Heart left ventricle (tissue), 16 donors: ENCODE results near the gene EID3. TPM values are rescaled to one million over a fixed set of nuclear protein-coding genes. Genes with fewer than 3 reads are reported as not detected.
"Not testable (repeated sequence)": the region's sequence is repeated elsewhere in the genome, so short reads cannot be mapped to it uniquely, and the experiment has no call there.

ENCODE experiments used
- ATAC-seq, 4 donors: fragments of 200-7000 bp; cut with Tn5 transposase; one replicate each; pipeline ENCODE4 v1.9.1; 2020 to 2022; ENCODE audit warnings: moderate library complexity in 4 of 4, mild to moderate bottlenecking in 3 of 4, moderate number of reproducible peaks in 1 of 4
- DNase-seq, 5 donors: peaks; one replicate each; pipeline ENCODE4 v3.0.0-alpha.2; 2020
- H3K27ac ChIP-seq, 12 donors: fragments of 200-600 bp; sonication (generic) in 4 of 12; one replicate each; pipeline versions ENCODE4 v1.5.0 to v1.8.0; 2016 to 2022; ENCODE audit warnings: mild to moderate bottlenecking in 2 of 12
- H3K27me3 ChIP-seq, 9 donors: fragments of 200-600 bp; sonication (generic) in 2 of 9; one replicate each; pipeline versions ENCODE4 v1.5.1 to v1.8.0; 2016 to 2022; ENCODE audit warnings: mild to moderate bottlenecking in 3 of 9
- H3K36me3 ChIP-seq, 9 donors: fragments of 200-600 bp; sonication (generic) in 2 of 9; one replicate each; pipeline versions ENCODE4 v1.5.0 to v1.8.0; 2018 to 2022; ENCODE audit warnings: mild to moderate bottlenecking in 2 of 9
- H3K4me1 ChIP-seq, 12 donors: fragments of 200-600 bp; sonication (generic) in 4 of 12; one replicate each; pipeline versions ENCODE4 v1.5.0 to v1.8.0; 2016 to 2022; ENCODE audit warnings: mild to moderate bottlenecking in 3 of 12
- H3K4me3 ChIP-seq, 12 donors: fragments of 200-600 bp; sonication (generic) in 4 of 12; one replicate each; pipeline versions ENCODE4 v1.5.0 to v1.8.0; 2017 to 2022; ENCODE audit warnings: mild to moderate bottlenecking in 9 of 12, moderate library complexity in 4 of 12
- H3K9me3 ChIP-seq, 12 donors: fragments of 200-600 bp; sonication (generic) in 4 of 12; one replicate each; pipeline versions ENCODE4 v1.5.0 to v1.8.0; 2016 to 2022; ENCODE audit warnings: mild to moderate bottlenecking in 1 of 12
- CTCF ChIP-seq, 12 donors: fragments of 200-600 bp; sonication (generic) in 4 of 12; IDR thresholded peaks; one replicate each; pipeline versions ENCODE4 v1.5.0 to v1.8.0; 2018 to 2022; ENCODE audit warnings: antibody characterized with exemption in 12 of 12, mild to moderate bottlenecking in 5 of 12
- POLR2A ChIP-seq, 2 donors: fragments of 450-650 bp; IDR thresholded peaks; one replicate each; pipeline ENCODE4 v1.6.1; 2017; ENCODE audit warnings: antibody characterized with exemption in 2 of 2, mild to moderate bottlenecking in 2 of 2, moderate library complexity in 2 of 2
- WGBS, 4 donors: extraction: QIAGEN DNeasy Blood & Tissue Kit in 2 of 4; methylation state at CpG; one replicate each; pipeline versions ENCODE4 v1.1.5 to v1.1.7; 2013 to 2018; 5-methylcytosine and 5-hydroxymethylcytosine counted together
- intact Hi-C, 10 donors: fragments of 100-400 bp; cut with DNase I; formaldehyde crosslinking; loops; one replicate each; pipeline versions ENCODE4 v1.11.1 to v1.14.2; 2022
- polyA plus RNA-seq, 2 donors: library from polyadenylated mRNA; stranded (reverse); fragments of 200-250 nt; gene quantifications; one replicate each; pipeline ENCODE4 v1.2.3, GENCODE V29; 2013
- total RNA-seq, 9 donors: library from RNA; depleted of rRNA in 2 of 9; stranded (reverse); fragments of >200 nt in 2 of 9; fragmentation: NEBNext Ultra II Directional in 3 of 9; extraction: Animal tissue kit (Norgen Biotek cat#: 25700) in 3 of 9; gene quantifications; one replicate each; pipeline versions ENCODE4 v1.1.0 to v1.2.4, GENCODE V29; 2016 to 2023
- donor health status: ischemic (EF 13 %, LVEDD 7.1; RV severe dilation, severe dysfunction).
- donor health status: healthy with polysubstance abuse.
- donor health status: DM: no; HTN: yes; CAD: no.
- donor health status: DM: no; HTN: no; CAD: no.
- donor health status: ischemic (EF 25% LVEDD 6.9; RV normal size, moderate dysfunction).
- donor health status: ischemic (EF 25% LVEDD 5.7; RV mildly dilated, moderate dysfunction).
- donor health status: healthy.
- donor health status: DM: yes; HTN: yes; CAD: no.
- donor health status: ischemic (EF 35%, LVEDD 5.7; RV mildly dilated, moderate dysfunction).
- donor health status: nonischemic (EF 11% LVEDD 7.7; RV severe dilation, severe dysfunction).
- donor health status: DM: yes; HTN: yes; CAD: no.
- donor health status: PGD.
- donor health status: ischemic (EF 29% LVEDD 5.4; RV normal size, mild dysfunction).
- donor health status: nonischemic (EF 23%, LVEDD 6.1; RV moderate dilation, normal function).

Gene EID3
- total and polyA plus RNA-seq, 11 donors = 0.44 to 4.0 (median 1.3) TPM

GRCh38 chr12:104263580-104264358, 39.8 kb upstream of the EID3 start:
- Histone ChIP-seq H3K9me3 (no peaks in the 10 kb centered on the region), H3K27ac (no peak overlapping the region), H3K36me3 (no peaks in the 10 kb centered on the region), H3K4me1 (peaks cover 0 to 5% (median 0%) of the 10 kb centered on the region in 12 donors), H3K4me3 (no peak overlapping the region), H3K27me3 (no peaks in the 10 kb centered on the region)
- 61 to 77% (median 73%) methylated on average over 1 of the region's 1 CpG for WGBS, 4 donors
- no peak for DNase-seq
- intact Hi-C loops = no loop called here
- TF ChIP-seq POLR2A (IDR thresholded peaks at IDR 0.05) (no peak), CTCF (IDR thresholded peaks at IDR 0.05) (no peak)
- no peak for ATAC-seq

GRCh38 chr12:104265436-104265835, 38.1 kb upstream of the EID3 start:
- H3K9me3 ChIP-seq, H3K36me3 ChIP-seq, H3K27me3 ChIP-seq, ATAC-seq, DNase-seq, intact Hi-C loops, H3K4me1 ChIP-seq, H3K27ac ChIP-seq, H3K4me3 ChIP-seq: not testable (repeated sequence)
- 93 to 97% (median 97%) methylated on average over 18 to 19 of the region's 24 CpGs for WGBS, 4 donors

- no peak for TF ChIP-seq CTCF (IDR thresholded peaks at IDR 0.05)
- TF ChIP-seq POLR2A (IDR thresholded peaks at IDR 0.05) = no peak
- H3K27me3 ChIP-seq = no peaks in the 10 kb centered on the region
- WGBS, 4 donors = 79 to 83% (median 80%) methylated on average over 11 of the region's 11 CpGs
- H3K27ac ChIP-seq = no peak overlapping the region
- no peak overlapping the region for H3K4me3 ChIP-seq
- peaks cover 0 to 9% (median 3%) of the 10 kb centered on the region in 12 donors for H3K4me1 ChIP-seq
- H3K9me3 ChIP-seq = no peaks in the 10 kb centered on the region
- DNase-seq = no peak
- intact Hi-C loops = no loop called here
- ATAC-seq = no peak
- no peaks in the 10 kb centered on the region for H3K36me3 ChIP-seq
Measured at GRCh38 chr12:104272938-104273337, 30.6 kb upstream of the EID3 start.

- no peak overlapping the region for H3K27ac ChIP-seq
- ATAC-seq (no peak), DNase-seq (no peak)
- no peaks in the 10 kb centered on the region for H3K36me3 ChIP-seq
- peaks cover 0 to 9% (median 3%) of the 10 kb centered on the region in 12 donors for H3K4me1 ChIP-seq
- H3K4me3 ChIP-seq = no peak overlapping the region
- no peak for TF ChIP-seq POLR2A (IDR thresholded peaks at IDR 0.05)
- no peak for TF ChIP-seq CTCF (IDR thresholded peaks at IDR 0.05)
- intact Hi-C loops = no loop called here
- WGBS, 4 donors = 91 to 96% (median 94%) methylated on average over 11 of the region's 11 CpGs
- no peaks in the 10 kb centered on the region for H3K9me3 ChIP-seq
- H3K27me3 ChIP-seq = no peaks in the 10 kb centered on the region
Measured at GRCh38 chr12:104273503-104273902, 30.0 kb upstream of the EID3 start.

- TF ChIP-seq CTCF (IDR thresholded peaks at IDR 0.05) = no peak
- TF ChIP-seq POLR2A (IDR thresholded peaks at IDR 0.05) = no peak
- Histone ChIP-seq H3K4me1 (peaks cover 0 to 9% (median 3%) of the 10 kb centered on the region in 12 donors), H3K36me3 (no peaks in the 10 kb centered on the region), H3K4me3 (no peak overlapping the region), H3K27me3 (no peaks in the 10 kb centered on the region), H3K9me3 (no peaks in the 10 kb centered on the region), H3K27ac (no peak overlapping the region)
- intact Hi-C loops = no loop called here
- DNase-seq (no peak), ATAC-seq (no peak)
- 95 to 97% (median 97%) methylated on average over 4 of the region's 4 CpGs for WGBS, 4 donors
Measured at GRCh38 chr12:104274811-104275210, 28.7 kb upstream of the EID3 start.
